ENCODE measurements around the gene GNG7. TPM values are rescaled to one million over a fixed set of nuclear protein-coding genes. Genes with fewer than 3 reads are reported as not detected.
"Not testable (repeated sequence)": the region's sequence is repeated elsewhere in the genome, so short reads cannot be mapped to it uniquely, and the experiment has no call there.

The GNG7 gene
- total RNA-seq, 1 experiment from 2014 or later: 1.1 TPM

DNA sequence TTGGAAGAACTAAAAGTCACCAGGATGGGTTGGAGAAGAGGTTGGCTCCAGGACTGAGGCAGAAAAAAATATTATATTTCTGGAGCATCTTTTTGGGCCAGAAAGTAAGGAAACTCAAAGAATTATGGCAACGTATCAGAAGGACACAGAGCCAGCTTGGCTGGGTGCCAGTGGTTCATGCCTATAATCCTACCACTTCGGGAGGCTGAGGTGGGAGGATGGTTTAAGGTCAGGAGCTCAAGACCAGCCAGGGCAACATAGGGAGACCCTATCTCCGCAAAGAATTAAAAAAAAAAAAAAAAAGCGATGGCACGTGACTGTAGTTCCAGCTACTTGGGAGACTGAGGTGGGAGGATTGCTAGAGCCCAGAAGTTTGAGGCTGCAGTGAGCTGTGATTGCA, 118.5 kb downstream of the GNG7 start:
- H3K4me2 ChIP-seq (ENCODE audit: low read length): no peak overlapping the region
- H3K4me1 ChIP-seq (ENCODE audit: insufficient read depth, low read length): peaks cover 15% of the 10 kb centered on the region
- H3K9ac ChIP-seq (ENCODE audit: low read length): no peak overlapping the region
- DNase-seq (no peak), ATAC-seq (no peak)
- no peaks in the 10 kb centered on the region for H4K20me1 ChIP-seq (ENCODE audit: low read length)
- no peaks in the 10 kb centered on the region for H3K9me2 ChIP-seq (replicated peaks; ENCODE audit: low read length)
- ChIA-PET POLR2A (ENCODE audit: unreplicated experiment) (no interaction called here), CTCF (no interaction called here)
- H3K79me2 ChIP-seq (ENCODE audit: low read length): no peaks in the 10 kb centered on the region
- no peak overlapping the region for H3K4me3 ChIP-seq (ENCODE audit: low read length)
- no peak overlapping the region for H3K27ac ChIP-seq (ENCODE audit: low read length)
- H2AFZ ChIP-seq (ENCODE audit: low read length): no peak overlapping the region
- intact Hi-C loops (cut with micrococcal nuclease): no loop called here
- no peaks in the 10 kb centered on the region for H3K27me3 ChIP-seq (ENCODE audit: low read length)
- H3F3A ChIP-seq (ENCODE audit: low read length, unreplicated experiment): no peaks in the 10 kb centered on the region
- BruUV-seq (replicated peaks): no TSS peak
- TF ChIP-seq EZH2 (IDR thresholded peaks at IDR 0.05; ENCODE audit: low read length, unreplicated experiment) (no peak), EZH2phosphoT487 (IDR thresholded peaks at IDR 0.05; ENCODE audit: borderline replicate concordance, low read length) (no peak)
- TF ChIP-seq, protein P1, sequence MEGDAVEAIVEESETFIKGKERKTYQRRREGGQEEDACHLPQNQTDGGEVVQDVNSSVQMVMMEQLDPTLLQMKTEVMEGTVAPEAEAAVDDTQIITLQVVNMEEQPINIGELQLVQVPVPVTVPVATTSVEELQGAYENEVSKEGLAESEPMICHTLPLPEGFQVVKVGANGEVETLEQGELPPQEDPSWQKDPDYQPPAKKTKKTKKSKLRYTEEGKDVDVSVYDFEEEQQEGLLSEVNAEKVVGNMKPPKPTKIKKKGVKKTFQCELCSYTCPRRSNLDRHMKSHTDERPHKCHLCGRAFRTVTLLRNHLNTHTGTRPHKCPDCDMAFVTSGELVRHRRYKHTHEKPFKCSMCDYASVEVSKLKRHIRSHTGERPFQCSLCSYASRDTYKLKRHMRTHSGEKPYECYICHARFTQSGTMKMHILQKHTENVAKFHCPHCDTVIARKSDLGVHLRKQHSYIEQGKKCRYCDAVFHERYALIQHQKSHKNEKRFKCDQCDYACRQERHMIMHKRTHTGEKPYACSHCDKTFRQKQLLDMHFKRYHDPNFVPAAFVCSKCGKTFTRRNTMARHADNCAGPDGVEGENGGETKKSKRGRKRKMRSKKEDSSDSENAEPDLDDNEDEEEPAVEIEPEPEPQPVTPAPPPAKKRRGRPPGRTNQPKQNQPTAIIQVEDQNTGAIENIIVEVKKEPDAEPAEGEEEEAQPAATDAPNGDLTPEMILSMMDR (conservative IDR thresholded peaks at IDR 0.05; ENCODE audit: low read depth, low read length): no peak
- H3K9me3 ChIP-seq (ENCODE audit: low read length): no peaks in the 10 kb centered on the region
- no peaks in the 10 kb centered on the region for H3K36me3 ChIP-seq (ENCODE audit: low read depth, low read length)

DNA sequence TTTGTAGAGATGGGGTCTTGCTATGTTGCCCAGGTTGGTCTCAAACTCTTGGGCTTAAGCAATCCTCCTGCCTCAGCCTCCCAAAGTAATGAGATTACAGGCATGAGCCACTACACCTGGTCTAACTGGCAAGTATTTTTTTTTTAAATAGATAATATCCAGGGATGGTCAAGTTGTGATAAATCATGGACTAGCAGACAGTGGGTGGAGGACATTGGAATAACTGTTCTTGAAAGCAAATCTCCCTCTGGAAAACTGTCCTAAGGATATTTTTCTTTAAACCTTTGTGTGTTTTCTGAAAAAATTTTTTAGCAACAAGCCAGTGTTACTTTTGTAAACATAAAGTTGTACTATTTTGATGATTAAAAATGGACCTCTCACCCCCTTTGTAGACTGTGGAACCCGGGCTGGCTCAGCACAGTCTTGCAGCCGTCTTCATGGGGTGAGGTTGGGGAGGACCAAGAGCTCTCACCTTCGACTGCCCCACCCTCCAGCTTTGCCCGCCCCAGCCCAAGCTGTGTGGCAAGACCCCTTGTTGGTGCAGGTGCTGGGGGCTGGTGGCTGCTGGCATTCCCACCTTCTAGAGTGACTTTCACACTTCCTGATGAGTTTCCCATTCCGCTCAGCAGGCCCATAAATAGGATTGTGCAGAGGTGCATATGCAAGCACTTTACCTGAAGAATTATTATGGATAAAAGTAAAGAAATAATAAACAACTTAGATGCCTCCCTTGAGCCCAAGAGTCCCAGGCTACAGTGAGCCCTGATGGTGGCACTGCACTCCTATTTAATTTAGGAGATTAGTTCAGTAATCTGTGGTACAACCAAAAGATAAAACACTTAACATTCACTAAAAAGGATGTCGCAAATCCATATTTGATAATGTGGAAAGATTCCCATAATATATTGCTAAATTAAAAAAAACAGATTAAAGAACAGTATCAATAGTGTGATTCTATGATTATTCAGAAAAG, 119.2 kb downstream of the GNG7 start:
- Histone ChIP-seq H3K9me2 (replicated peaks; ENCODE audit: low read length) (no peaks in the 10 kb centered on the region), H2AFZ (ENCODE audit: low read length) (no peak overlapping the region), H3K4me2 (ENCODE audit: low read length) (no peak overlapping the region), H3K27ac (ENCODE audit: low read length) (no peak overlapping the region), H4K20me1 (ENCODE audit: low read length) (no peaks in the 10 kb centered on the region), H3K79me2 (ENCODE audit: low read length) (no peaks in the 10 kb centered on the region), H3K9ac (ENCODE audit: low read length) (no peak overlapping the region), H3K4me1 (ENCODE audit: insufficient read depth, low read length) (peaks cover 18% of the 10 kb centered on the region), H3K27me3 (ENCODE audit: low read length) (no peaks in the 10 kb centered on the region), H3K36me3 (ENCODE audit: low read depth, low read length) (no peaks in the 10 kb centered on the region), H3F3A (ENCODE audit: low read length, unreplicated experiment) (no peaks in the 10 kb centered on the region), H3K9me3 (ENCODE audit: low read length) (no peaks in the 10 kb centered on the region), H3K4me3 (ENCODE audit: low read length) (no peak overlapping the region)
- POLR2A ChIA-PET (ENCODE audit: unreplicated experiment): no interaction called here
- intact Hi-C loops (cut with micrococcal nuclease): no loop called here
- ATAC-seq (no peak), DNase-seq (no peak)
- TF ChIP-seq EZH2 (IDR thresholded peaks at IDR 0.05; ENCODE audit: low read length, unreplicated experiment): no peak
- TF ChIP-seq, protein P1 (conservative IDR thresholded peaks at IDR 0.05; ENCODE audit: low read depth, low read length): no peak
- CTCF ChIA-PET: no interaction called here
- no TSS peak for BruUV-seq (replicated peaks)

DNA sequence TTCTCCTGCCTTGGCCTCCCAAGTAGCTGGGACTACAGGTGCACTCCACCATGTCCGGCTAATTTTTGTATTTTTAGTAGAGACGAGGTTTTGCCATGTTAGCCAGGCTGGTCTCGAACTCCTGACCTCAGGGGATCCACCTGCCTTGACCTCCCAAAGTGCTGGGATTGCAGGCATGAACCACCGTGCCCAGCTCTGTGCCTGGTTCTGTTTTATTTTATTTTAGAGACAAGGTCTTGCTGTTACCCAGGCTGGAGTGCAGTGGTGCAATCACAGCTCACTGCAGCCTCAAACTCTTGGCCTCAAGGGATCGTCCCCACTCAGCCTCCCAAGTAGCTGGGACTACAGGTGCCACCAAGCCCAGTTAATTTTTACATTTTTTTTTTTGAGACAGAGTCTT, 122.1 kb downstream of the GNG7 start:
- intact Hi-C loops (cut with micrococcal nuclease); H3K9me3 ChIP-seq (ENCODE audit: low read length); ATAC-seq; H2AFZ ChIP-seq (ENCODE audit: low read length); H3K4me3 ChIP-seq (ENCODE audit: low read length); H3K36me3 ChIP-seq (ENCODE audit: low read depth, low read length); DNase-seq; H3K27me3 ChIP-seq (ENCODE audit: low read length); H3F3A ChIP-seq (ENCODE audit: low read length, unreplicated experiment); POLR2A ChIA-PET (ENCODE audit: unreplicated experiment); H3K4me2 ChIP-seq (ENCODE audit: low read length); H3K27ac ChIP-seq (ENCODE audit: low read length); H4K20me1 ChIP-seq (ENCODE audit: low read length); BruUV-seq (replicated peaks); H3K9me2 ChIP-seq (replicated peaks; ENCODE audit: low read length); H3K9ac ChIP-seq (ENCODE audit: low read length); H3K79me2 ChIP-seq (ENCODE audit: low read length): not testable (repeated sequence)
- peaks cover 22% of the 10 kb centered on the region for H3K4me1 ChIP-seq (ENCODE audit: insufficient read depth, low read length)
- CTCF ChIA-PET: interaction anchor here (0.6 to 2.0 kb wide), 2 partner anchors 31 to 104 kb away, joined by 5 to 12 read pairs; partner anchors contain the start of gene GADD45B
